Heart left ventricle (tissue), 16 donors: ENCODE data around the gene NCOR1. TPM values are rescaled to one million over a fixed set of nuclear protein-coding genes. Genes with fewer than 3 reads are reported as not detected.

Experiments used
- ATAC-seq, 4 donors: fragments of 200-7000 bp; cut with Tn5 transposase; one replicate each; pipeline ENCODE4 v1.9.1; 2020 to 2022; ENCODE audit warnings: moderate library complexity in 4 of 4, mild to moderate bottlenecking in 3 of 4, moderate number of reproducible peaks in 1 of 4
- DNase-seq, 5 donors: peaks; one replicate each; pipeline ENCODE4 v3.0.0-alpha.2; 2020
- H3K27ac ChIP-seq, 12 donors: fragments of 200-600 bp; sonication (generic) in 4 of 12; one replicate each; pipeline versions ENCODE4 v1.5.0 to v1.8.0; 2016 to 2022; ENCODE audit warnings: mild to moderate bottlenecking in 2 of 12
- H3K27me3 ChIP-seq, 9 donors: fragments of 200-600 bp; sonication (generic) in 2 of 9; one replicate each; pipeline versions ENCODE4 v1.5.1 to v1.8.0; 2016 to 2022; ENCODE audit warnings: mild to moderate bottlenecking in 3 of 9
- H3K36me3 ChIP-seq, 9 donors: fragments of 200-600 bp; sonication (generic) in 2 of 9; one replicate each; pipeline versions ENCODE4 v1.5.0 to v1.8.0; 2018 to 2022; ENCODE audit warnings: mild to moderate bottlenecking in 2 of 9
- H3K4me1 ChIP-seq, 12 donors: fragments of 200-600 bp; sonication (generic) in 4 of 12; one replicate each; pipeline versions ENCODE4 v1.5.0 to v1.8.0; 2016 to 2022; ENCODE audit warnings: mild to moderate bottlenecking in 3 of 12
- H3K4me3 ChIP-seq, 12 donors: fragments of 200-600 bp; sonication (generic) in 4 of 12; one replicate each; pipeline versions ENCODE4 v1.5.0 to v1.8.0; 2017 to 2022; ENCODE audit warnings: mild to moderate bottlenecking in 9 of 12, moderate library complexity in 4 of 12
- H3K9me3 ChIP-seq, 12 donors: fragments of 200-600 bp; sonication (generic) in 4 of 12; one replicate each; pipeline versions ENCODE4 v1.5.0 to v1.8.0; 2016 to 2022; ENCODE audit warnings: mild to moderate bottlenecking in 1 of 12
- CTCF ChIP-seq, 12 donors: fragments of 200-600 bp; sonication (generic) in 4 of 12; IDR thresholded peaks; one replicate each; pipeline versions ENCODE4 v1.5.0 to v1.8.0; 2018 to 2022; ENCODE audit warnings: antibody characterized with exemption in 12 of 12, mild to moderate bottlenecking in 5 of 12
- POLR2A ChIP-seq, 2 donors: fragments of 450-650 bp; IDR thresholded peaks; one replicate each; pipeline ENCODE4 v1.6.1; 2017; ENCODE audit warnings: antibody characterized with exemption in 2 of 2, mild to moderate bottlenecking in 2 of 2, moderate library complexity in 2 of 2
- WGBS, 4 donors: extraction: QIAGEN DNeasy Blood & Tissue Kit in 2 of 4; methylation state at CpG; one replicate each; pipeline versions ENCODE4 v1.1.5 to v1.1.7; 2013 to 2018; 5-methylcytosine and 5-hydroxymethylcytosine counted together
- intact Hi-C, 10 donors: fragments of 100-400 bp; cut with DNase I; formaldehyde crosslinking; loops; one replicate each; pipeline versions ENCODE4 v1.11.1 to v1.14.2; 2022
- polyA plus RNA-seq, 2 donors: library from polyadenylated mRNA; stranded (reverse); fragments of 200-250 nt; gene quantifications; one replicate each; pipeline ENCODE4 v1.2.3, GENCODE V29; 2013
- total RNA-seq, 9 donors: library from RNA; depleted of rRNA in 2 of 9; stranded (reverse); fragments of >200 nt in 2 of 9; fragmentation: NEBNext Ultra II Directional in 3 of 9; extraction: Animal tissue kit (Norgen Biotek cat#: 25700) in 3 of 9; gene quantifications; one replicate each; pipeline versions ENCODE4 v1.1.0 to v1.2.4, GENCODE V29; 2016 to 2023
- donor health status: ischemic (EF 13 %, LVEDD 7.1; RV severe dilation, severe dysfunction).
- donor health status: healthy with polysubstance abuse.
- donor health status: DM: no; HTN: yes; CAD: no.
- donor health status: DM: no; HTN: no; CAD: no.
- donor health status: ischemic (EF 25% LVEDD 6.9; RV normal size, moderate dysfunction).
- donor health status: ischemic (EF 25% LVEDD 5.7; RV mildly dilated, moderate dysfunction).
- donor health status: healthy.
- donor health status: DM: yes; HTN: yes; CAD: no.
- donor health status: ischemic (EF 35%, LVEDD 5.7; RV mildly dilated, moderate dysfunction).
- donor health status: nonischemic (EF 11% LVEDD 7.7; RV severe dilation, severe dysfunction).
- donor health status: DM: yes; HTN: yes; CAD: no.
- donor health status: PGD.
- donor health status: ischemic (EF 29% LVEDD 5.4; RV normal size, mild dysfunction).
- donor health status: nonischemic (EF 23%, LVEDD 6.1; RV moderate dilation, normal function).

Gene NCOR1
- total and polyA plus RNA-seq, 11 donors = 35.2 to 92.2 (median 74.1) TPM

GRCh38 chr17:16189791-16190348 is 25.5 kb downstream of the NCOR1 start:
- Histone ChIP-seq H3K27ac (peak overlapping the region in 6 of 12 donors; percentile 5 to 45 (median 26)), H3K4me3 (no peak overlapping the region), H3K9me3 (no peaks in the 10 kb centered on the region), H3K4me1 (peaks cover 0 to 37% (median 14%) of the 10 kb centered on the region in 12 donors), H3K27me3 (no peaks in the 10 kb centered on the region), H3K36me3 (peaks cover 0 to 90% (median 53%) of the 10 kb centered on the region in 9 donors)
- TF ChIP-seq CTCF (IDR thresholded peaks at IDR 0.05) (no peak), POLR2A (IDR thresholded peaks at IDR 0.05) (no peak)
- ATAC-seq (peak in 2 of 4 donors; percentile 53 to 81), DNase-seq (no peak)
- 63 to 66% (median 64%) methylated on average over 3 of the region's 3 CpGs for WGBS, 4 donors
- intact Hi-C loops = no loop called here

GRCh38 chr17:16187642-16188041 is 27.7 kb downstream of the NCOR1 start:
- intact Hi-C loops = no loop called here
- H3K9me3 ChIP-seq = no peaks in the 10 kb centered on the region
- H3K27me3 ChIP-seq = no peaks in the 10 kb centered on the region
- H3K4me1 ChIP-seq = peaks cover 0 to 33% (median 11%) of the 10 kb centered on the region in 12 donors
- peaks cover 0 to 79% (median 45%) of the 10 kb centered on the region in 9 donors for H3K36me3 ChIP-seq
- WGBS, 4 donors = 88 to 91% (median 89%) methylated on average over 5 of the region's 5 CpGs
- TF ChIP-seq POLR2A (IDR thresholded peaks at IDR 0.05) = no peak
- no peak for TF ChIP-seq CTCF (IDR thresholded peaks at IDR 0.05)
- no peak overlapping the region for H3K27ac ChIP-seq
- no peak overlapping the region for H3K4me3 ChIP-seq
- DNase-seq (no peak), ATAC-seq (no peak)

- H3K36me3 ChIP-seq = peaks cover 0 to 42% (median 31%) of the 10 kb centered on the region in 9 donors
Measured at GRCh38 chr17:16181581-16181980, 33.8 kb downstream of the NCOR1 start.

GRCh38 chr17:16178836-16179235 is 36.5 kb downstream of the NCOR1 start:
- TF ChIP-seq POLR2A (IDR thresholded peaks at IDR 0.05) (no peak), CTCF (IDR thresholded peaks at IDR 0.05) (no peak)
- Histone ChIP-seq H3K4me3 (no peak overlapping the region), H3K9me3 (no peaks in the 10 kb centered on the region), H3K36me3 (peaks cover 0 to 16% (median 4%) of the 10 kb centered on the region in 9 donors), H3K27ac (no peak overlapping the region), H3K4me1 (peaks cover 0 to under 1% (median 0%) of the 10 kb centered on the region in 12 donors), H3K27me3 (no peaks in the 10 kb centered on the region)
- ATAC-seq = no peak
- DNase-seq = no peak
- intact Hi-C loops = no loop called here
- 95 to 99% (median 97%) methylated on average over 5 of the region's 5 CpGs for WGBS, 4 donors

More at GRCh38 chr17:16181581-16181980, 33.8 kb downstream of the NCOR1 start:
- TF ChIP-seq POLR2A (IDR thresholded peaks at IDR 0.05) (no peak), CTCF (IDR thresholded peaks at IDR 0.05) (no peak)
- DNase-seq (no peak), ATAC-seq (no peak)
- Histone ChIP-seq H3K27me3 (no peaks in the 10 kb centered on the region), H3K27ac (no peak overlapping the region), H3K4me1 (peaks cover 0 to 3% (median 0%) of the 10 kb centered on the region in 12 donors), H3K9me3 (no peaks in the 10 kb centered on the region), H3K4me3 (no peak overlapping the region)
- intact Hi-C loops = no loop called here
- WGBS, 4 donors = 94 to 99% (median 95%) methylated on average over 1 of the region's 1 CpG
